Diencephalon (tissue), 1 donor: ENCODE results near the gene PSMG1. TPM values are rescaled to one million over a fixed set of nuclear protein-coding genes. Genes with fewer than 3 reads are reported as not detected.

ENCODE experiments used
- total RNA-seq: library from RNA; depleted of rRNA; stranded (reverse); fragments of >200 nt; gene quantifications from one replicate; pipeline ENCODE4 v1.2.3, GENCODE V29; 2014

Gene PSMG1, protein sequence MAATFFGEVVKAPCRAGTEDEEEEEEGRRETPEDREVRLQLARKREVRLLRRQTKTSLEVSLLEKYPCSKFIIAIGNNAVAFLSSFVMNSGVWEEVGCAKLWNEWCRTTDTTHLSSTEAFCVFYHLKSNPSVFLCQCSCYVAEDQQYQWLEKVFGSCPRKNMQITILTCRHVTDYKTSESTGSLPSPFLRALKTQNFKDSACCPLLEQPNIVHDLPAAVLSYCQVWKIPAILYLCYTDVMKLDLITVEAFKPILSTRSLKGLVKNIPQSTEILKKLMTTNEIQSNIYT
- total RNA-seq: 34.1 TPM

DNA sequence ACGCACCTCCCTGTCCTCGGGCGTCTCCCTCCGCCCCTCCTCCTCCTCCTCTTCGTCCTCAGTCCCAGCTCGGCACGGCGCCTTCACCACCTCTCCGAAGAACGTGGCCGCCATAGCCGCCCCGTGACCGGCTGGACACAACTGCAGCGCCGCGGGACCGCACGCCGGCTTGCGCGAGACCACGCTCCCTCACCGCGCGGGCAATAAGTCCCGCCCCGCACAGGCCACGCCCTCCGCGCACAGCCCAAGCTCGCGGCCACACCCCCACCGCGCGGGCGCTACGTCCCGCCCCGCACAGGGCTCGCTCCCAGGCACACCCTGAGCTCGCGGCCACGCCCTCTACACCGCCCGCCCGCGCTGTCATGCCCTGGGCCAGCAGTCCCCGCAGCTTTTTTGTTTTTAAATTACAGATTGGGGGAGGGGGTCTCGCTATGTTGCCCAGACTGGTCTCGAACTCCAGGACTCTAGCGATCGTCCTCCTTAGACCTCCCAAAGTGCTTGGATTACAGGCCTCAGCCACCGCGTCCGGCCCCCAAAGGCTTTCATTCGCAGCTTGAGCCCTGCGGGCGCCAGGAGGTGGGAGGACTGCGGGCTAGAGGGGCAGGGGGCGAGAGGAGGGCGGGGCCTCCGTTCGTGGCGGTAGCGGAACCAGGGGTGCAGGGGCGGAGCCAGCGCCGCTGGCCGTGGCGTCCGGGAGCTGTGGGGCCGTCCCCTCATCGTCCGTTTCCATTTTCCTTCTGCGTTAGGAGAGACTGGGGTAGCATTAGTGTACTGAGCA is at the start of gene PSMG1:
Gene PSMG1, minus strand, starts transcription at position 180 of the 778 bp plus-strand sequence. Its CDS starts 66 bp downstream, at position 114.

Other genes with a start within 250 kb of the PSMG1 start
- 270 TPM for gene BRWD1, start 130.2 kb upstream of the PSMG1 start, total RNA-seq
- 127 TPM for gene HMGN1, start 165.6 kb upstream of the PSMG1 start, total RNA-seq